MM.1S (cell line): ENCODE results near the gene GPX7.

Source experiments
- EZH2 ChIP-seq: fragments of 300-600 bp; sonication (generic); optimal IDR thresholded peaks from 2 replicates; pipeline ENCODE3; 2017; ENCODE audit warnings: low read depth, mild to moderate bottlenecking, antibody characterized with exemption, low read length, mixed read lengths
- EZH2phosphoT487 ChIP-seq: fragments of 300-600 bp; sonication (generic); IDR thresholded peaks from 2 replicates; pipeline ENCODE4 v1.6.1; 2018; ENCODE audit warnings: antibody characterized with exemption, low read length
- TF ChIP-seq, protein P1 (sequence below): fragments of 300-600 bp; sonication (generic); IDR thresholded peaks from 2 replicates; pipeline ENCODE4 v1.5.1; 2016; ENCODE audit warnings: antibody characterized with exemption, low read length, mixed read lengths

DNA sequence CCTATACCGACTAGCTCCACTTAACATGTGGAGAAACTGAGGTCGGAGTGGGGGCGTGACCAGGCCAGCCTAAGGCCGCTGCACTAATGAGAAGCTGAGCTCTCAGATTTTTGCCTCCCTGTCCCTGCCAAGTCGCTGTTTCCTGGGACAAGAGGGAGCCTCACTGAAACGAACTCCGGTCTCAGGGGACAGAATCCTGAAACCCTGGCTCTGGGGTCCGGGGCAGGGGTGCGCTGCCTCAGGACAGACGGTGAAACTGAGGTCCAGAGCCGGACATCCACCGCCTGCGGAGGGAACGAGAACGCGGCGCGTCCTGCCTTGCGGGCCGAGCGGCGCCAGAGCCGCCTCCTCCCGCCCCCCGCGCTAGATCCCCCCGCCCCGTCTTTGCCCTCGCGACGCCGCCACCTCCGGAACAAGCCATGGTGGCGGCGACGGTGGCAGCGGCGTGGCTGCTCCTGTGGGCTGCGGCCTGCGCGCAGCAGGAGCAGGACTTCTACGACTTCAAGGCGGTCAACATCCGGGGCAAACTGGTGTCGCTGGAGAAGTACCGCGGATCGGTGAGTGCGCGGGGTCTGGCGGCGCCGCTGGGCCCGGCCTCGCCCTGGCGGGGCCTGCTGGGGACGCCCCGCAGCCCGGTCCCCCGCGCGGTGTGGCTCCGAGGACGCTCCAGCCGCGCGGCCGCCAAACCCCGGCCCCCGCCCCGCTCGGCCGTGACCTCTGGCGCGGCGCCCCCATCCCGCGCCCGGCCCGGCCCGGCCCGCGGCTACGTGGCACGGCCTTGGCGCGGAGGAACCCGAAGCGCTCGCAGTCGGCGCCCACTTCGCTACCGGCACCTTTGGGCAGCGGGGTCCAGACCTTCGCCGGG is at the start of gene GPX7:
- TF ChIP-seq, protein P1, sequence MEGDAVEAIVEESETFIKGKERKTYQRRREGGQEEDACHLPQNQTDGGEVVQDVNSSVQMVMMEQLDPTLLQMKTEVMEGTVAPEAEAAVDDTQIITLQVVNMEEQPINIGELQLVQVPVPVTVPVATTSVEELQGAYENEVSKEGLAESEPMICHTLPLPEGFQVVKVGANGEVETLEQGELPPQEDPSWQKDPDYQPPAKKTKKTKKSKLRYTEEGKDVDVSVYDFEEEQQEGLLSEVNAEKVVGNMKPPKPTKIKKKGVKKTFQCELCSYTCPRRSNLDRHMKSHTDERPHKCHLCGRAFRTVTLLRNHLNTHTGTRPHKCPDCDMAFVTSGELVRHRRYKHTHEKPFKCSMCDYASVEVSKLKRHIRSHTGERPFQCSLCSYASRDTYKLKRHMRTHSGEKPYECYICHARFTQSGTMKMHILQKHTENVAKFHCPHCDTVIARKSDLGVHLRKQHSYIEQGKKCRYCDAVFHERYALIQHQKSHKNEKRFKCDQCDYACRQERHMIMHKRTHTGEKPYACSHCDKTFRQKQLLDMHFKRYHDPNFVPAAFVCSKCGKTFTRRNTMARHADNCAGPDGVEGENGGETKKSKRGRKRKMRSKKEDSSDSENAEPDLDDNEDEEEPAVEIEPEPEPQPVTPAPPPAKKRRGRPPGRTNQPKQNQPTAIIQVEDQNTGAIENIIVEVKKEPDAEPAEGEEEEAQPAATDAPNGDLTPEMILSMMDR = no peak
- TF ChIP-seq EZH2phosphoT487 (no peak), EZH2 (no peak)
